ENCODE measurements around the gene SIGLEC10. TPM values are rescaled to one million over a fixed set of nuclear protein-coding genes. Genes with fewer than 3 reads are reported as not detected.
"Not testable (repeated sequence)": the region's sequence is repeated elsewhere in the genome, so short reads cannot be mapped to it uniquely, and the experiment has no call there.

SIGLEC10 gene
- total and polyA plus RNA-seq, 7 donors = 0.83 to 14.4 (median 2.5) TPM

DNA sequence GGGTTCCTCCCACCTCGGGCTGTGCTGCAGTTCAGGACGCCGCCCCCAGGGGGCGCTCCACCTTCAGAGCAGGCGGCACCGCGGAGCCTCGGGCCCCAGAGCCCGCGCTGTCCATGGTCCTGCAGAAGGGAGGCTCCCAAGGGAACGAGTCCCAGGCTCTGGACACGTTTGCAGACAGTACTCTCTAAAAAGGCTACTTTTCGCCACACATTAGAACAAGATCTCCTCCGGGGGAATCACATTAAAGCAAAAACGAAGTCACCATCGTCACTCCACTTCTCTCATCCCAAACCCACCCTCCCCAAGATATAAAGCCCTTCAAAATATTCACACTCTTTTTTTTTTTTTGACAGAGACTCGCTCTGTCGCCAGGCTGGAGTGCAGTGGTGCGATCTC is 4.6 kb upstream of the SIGLEC10 start:
- intact Hi-C loops (cut with DNase I) = no loop called here
- peak; percentile 73 for DNase-seq
- TF ChIP-seq POLR2A (IDR thresholded peaks at IDR 0.05) = no peak
- TF ChIP-seq, protein P1, sequence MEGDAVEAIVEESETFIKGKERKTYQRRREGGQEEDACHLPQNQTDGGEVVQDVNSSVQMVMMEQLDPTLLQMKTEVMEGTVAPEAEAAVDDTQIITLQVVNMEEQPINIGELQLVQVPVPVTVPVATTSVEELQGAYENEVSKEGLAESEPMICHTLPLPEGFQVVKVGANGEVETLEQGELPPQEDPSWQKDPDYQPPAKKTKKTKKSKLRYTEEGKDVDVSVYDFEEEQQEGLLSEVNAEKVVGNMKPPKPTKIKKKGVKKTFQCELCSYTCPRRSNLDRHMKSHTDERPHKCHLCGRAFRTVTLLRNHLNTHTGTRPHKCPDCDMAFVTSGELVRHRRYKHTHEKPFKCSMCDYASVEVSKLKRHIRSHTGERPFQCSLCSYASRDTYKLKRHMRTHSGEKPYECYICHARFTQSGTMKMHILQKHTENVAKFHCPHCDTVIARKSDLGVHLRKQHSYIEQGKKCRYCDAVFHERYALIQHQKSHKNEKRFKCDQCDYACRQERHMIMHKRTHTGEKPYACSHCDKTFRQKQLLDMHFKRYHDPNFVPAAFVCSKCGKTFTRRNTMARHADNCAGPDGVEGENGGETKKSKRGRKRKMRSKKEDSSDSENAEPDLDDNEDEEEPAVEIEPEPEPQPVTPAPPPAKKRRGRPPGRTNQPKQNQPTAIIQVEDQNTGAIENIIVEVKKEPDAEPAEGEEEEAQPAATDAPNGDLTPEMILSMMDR (IDR thresholded peaks at IDR 0.05) = peak; percentile 52 to 88 (median 71)
- TF ChIP-seq POLR2AphosphoS5 (IDR thresholded peaks at IDR 0.05) = no peak
- no peak for TF ChIP-seq EP300 (IDR thresholded peaks at IDR 0.05)
- no peaks in the 10 kb centered on the region for H3K36me3 ChIP-seq
- 9 to 11% methylated on average over 19 of the region's 19 CpGs for WGBS, 2 donors
- peaks cover 5 to 46% (median 11%) of the 10 kb centered on the region in 3 donors for H3K27me3 ChIP-seq
- H3K4me1 ChIP-seq = no peaks in the 10 kb centered on the region
- H3K4me3 ChIP-seq = no peak overlapping the region
- no peaks in the 10 kb centered on the region for H3K9me3 ChIP-seq
- H3K27ac ChIP-seq = no peak overlapping the region

DNA sequence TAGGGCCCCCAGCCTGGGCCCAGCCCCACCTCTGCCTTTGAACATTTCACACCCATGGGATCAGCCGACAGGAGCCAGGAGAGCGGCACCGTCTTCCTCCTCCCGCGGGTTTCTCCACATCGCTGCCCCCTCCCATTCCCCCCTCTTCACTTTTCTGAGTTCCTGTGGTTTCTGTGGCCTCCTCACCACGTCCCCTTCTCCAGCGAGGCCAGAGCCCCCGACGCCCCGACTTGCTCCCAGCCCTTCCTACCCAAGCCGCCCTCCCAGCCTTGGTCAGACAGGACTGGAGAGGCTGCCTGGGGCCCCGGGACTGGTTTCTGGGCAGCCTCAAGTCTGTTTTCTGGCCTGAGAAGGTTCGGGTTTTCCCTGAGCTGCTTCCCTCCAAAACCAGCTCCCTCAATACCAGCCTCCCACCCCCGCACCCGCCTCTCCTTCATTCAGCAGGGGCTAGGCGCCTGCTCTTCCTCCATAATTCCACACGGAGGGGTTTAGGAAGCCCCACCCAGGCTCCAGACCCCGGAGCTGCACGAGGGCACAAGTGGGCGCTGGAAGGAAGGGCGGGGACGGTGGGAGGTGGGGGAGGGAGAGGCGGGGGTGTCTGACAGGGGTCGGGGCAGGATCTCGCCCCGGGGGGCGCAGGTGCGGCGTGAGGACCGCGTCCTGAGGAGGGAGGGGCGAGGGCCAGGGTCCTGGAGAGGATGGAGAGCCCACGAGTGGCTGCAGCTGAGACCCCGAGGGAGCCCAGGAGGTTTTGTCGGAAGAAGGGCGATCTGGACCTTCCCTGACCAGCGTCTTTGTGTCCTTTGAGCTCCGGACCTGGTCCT is 4.0 kb upstream of the SIGLEC10 start:
- WGBS, 2 donors = 9 to 25% methylated on average over 39 of the region's 39 CpGs
- Histone ChIP-seq H3K9me3 (no peaks in the 10 kb centered on the region), H3K36me3 (no peaks in the 10 kb centered on the region), H3K27ac (no peak overlapping the region), H3K4me3 (no peak overlapping the region), H3K27me3 (peaks cover 5 to 45% (median 11%) of the 10 kb centered on the region in 3 donors), H3K4me1 (no peaks in the 10 kb centered on the region)
- no peak for TF ChIP-seq POLR2A (IDR thresholded peaks at IDR 0.05)
- TF ChIP-seq, protein P1 (IDR thresholded peaks at IDR 0.05) = no peak
- TF ChIP-seq EP300 (IDR thresholded peaks at IDR 0.05) = no peak
- no peak for TF ChIP-seq POLR2AphosphoS5 (IDR thresholded peaks at IDR 0.05)
- intact Hi-C loops (cut with DNase I) = no loop called here
- no peak for DNase-seq

DNA sequence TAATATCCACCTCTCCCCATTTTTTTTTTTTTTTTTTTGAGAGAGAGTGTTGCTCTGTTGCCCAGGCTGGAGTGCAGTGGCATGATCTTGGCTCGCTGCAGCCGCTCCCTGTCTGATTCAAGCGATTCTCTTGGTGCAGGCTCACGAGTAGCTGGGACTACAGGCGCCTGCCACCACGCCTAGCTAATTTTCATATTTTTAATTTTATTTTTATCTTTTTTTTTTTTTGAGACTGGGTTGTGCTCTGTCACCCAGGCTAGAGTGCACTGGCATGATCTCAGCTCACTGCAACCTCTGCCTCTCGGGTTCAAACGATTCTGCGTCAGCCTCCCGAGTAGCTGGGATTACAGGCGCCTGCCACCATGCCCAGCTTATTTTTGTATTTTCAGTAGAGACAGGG is 3.1 kb upstream of the SIGLEC10 start:
- H3K4me3 ChIP-seq; DNase-seq; intact Hi-C loops (cut with DNase I); H3K36me3 ChIP-seq; H3K27ac ChIP-seq; H3K4me1 ChIP-seq; H3K9me3 ChIP-seq: not testable (repeated sequence)
- H3K27me3 ChIP-seq = peaks cover 5 to 44% (median 11%) of the 10 kb centered on the region in 3 donors
- WGBS, 2 donors = 88 to 89% methylated on average over 11 of the region's 11 CpGs

DNA sequence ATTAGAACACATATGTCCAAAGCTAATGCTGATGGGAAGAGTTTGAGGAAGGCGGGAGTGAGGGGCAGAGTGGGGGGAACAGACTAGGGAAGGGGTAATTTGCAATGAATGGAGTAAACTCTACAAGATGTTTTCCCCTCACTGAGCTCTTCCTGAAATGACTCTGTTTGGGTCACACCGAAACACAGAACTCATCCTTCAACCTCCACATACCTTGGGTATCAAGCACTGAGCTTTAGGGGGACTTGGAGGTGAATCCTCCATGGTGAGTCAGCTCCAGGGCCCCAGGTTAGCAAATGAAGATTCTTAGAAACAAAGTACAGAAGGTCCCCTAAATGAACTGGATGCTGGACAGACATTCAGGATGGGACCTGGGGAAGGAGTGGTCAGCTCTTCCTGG is 1.3 kb upstream of the SIGLEC10 start:
- Histone ChIP-seq H3K9me3 (no peaks in the 10 kb centered on the region), H3K27me3 (peaks cover 5 to 49% (median 11%) of the 10 kb centered on the region in 3 donors), H3K4me1 (no peaks in the 10 kb centered on the region), H3K4me3 (no peak overlapping the region), H3K27ac (no peak overlapping the region), H3K36me3 (no peaks in the 10 kb centered on the region)
- no peak for TF ChIP-seq POLR2A (IDR thresholded peaks at IDR 0.05)
- no peak for DNase-seq
- WGBS, 2 donors = 80 to 90% methylated on average over 2 of the region's 2 CpGs
- intact Hi-C loops (cut with DNase I) = no loop called here

DNA sequence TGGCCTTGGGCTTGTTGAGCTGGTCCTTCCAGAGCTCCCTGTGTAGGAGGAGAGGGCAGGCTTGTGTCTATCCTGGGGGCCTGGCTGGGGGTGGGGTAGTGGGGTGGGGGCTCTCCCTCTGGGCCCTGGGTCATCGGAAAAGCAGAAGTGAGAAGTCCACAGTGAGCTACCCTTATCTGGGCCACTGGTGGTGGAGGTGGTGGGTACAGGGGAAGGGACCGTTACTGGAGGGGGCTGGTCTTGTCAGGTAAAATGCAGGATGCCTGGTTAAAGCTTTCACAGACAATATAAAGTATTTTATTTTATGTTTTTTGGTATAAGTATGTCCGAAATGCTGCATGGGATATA is 342 bp upstream of the SIGLEC10 start:
- intact Hi-C loops (cut with DNase I) = no loop called here
- WGBS, 2 donors = 56 to 65% methylated on average over 3 of the region's 3 CpGs

DNA sequence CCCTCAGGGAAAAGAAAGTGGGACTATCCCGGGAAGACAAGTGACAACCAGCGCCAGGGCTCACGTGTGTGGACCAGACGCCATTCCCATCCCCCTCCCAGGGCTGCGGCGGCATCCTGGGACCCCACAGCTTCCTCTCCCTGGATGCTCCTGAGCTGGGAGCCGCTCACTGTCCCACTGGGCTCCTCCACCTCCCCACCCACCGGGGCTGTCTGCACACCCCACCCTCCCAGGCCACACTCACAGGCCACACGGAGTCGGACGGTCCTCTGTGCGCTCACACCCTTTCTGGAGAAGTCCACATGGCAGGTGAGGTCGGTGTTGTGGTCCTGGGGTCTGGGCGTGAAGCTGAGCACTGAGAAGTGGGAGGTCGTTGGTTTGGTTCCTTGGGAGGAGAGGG is 1.0 kb downstream of the SIGLEC10 start:
- H3K36me3 ChIP-seq; H3K4me3 ChIP-seq; H3K9me3 ChIP-seq; DNase-seq; intact Hi-C loops (cut with DNase I); H3K27ac ChIP-seq; H3K4me1 ChIP-seq: not testable (repeated sequence)
- H3K27me3 ChIP-seq = peaks cover 2 to 34% (median 6%) of the 10 kb centered on the region in 3 donors
- WGBS, 2 donors = 67 to 78% methylated on average over 15 of the region's 15 CpGs

More for the DNA sequence above, 342 bp upstream of the SIGLEC10 start:
- DNase-seq = no peak
- H3K4me3 ChIP-seq = no peak overlapping the region
- H3K27me3 ChIP-seq = peaks cover 5 to 47% (median 11%) of the 10 kb centered on the region in 3 donors
- no peaks in the 10 kb centered on the region for H3K36me3 ChIP-seq
- H3K9me3 ChIP-seq = no peaks in the 10 kb centered on the region
- TF ChIP-seq POLR2A (IDR thresholded peaks at IDR 0.05) (no peak), EP300 (IDR thresholded peaks at IDR 0.05) (no peak), POLR2AphosphoS5 (IDR thresholded peaks at IDR 0.05) (no peak)
- TF ChIP-seq, protein P1 (IDR thresholded peaks at IDR 0.05) = no peak
- no peaks in the 10 kb centered on the region for H3K4me1 ChIP-seq
- H3K27ac ChIP-seq = no peak overlapping the region

Measured in sigmoid colon (tissue), 7 donors.